HG03521 (cell line): ENCODE results near the gene PGLYRP2.
"Not testable (repeated sequence)": the region's sequence is repeated elsewhere in the genome, so short reads cannot be mapped to it uniquely, and the experiment has no call there.

Experiments used
- ATAC-seq: cut with Tn5 transposase; IDR thresholded peaks from one replicate; pipeline ENCODE4 v1.9.1; 2021; ENCODE audit warnings: mild to moderate bottlenecking, moderate library complexity; ENCODE audit not compliant: unreplicated experiment

PGLYRP2 gene

GRCh38 chr19:15479391-15480345, at the start of gene PGLYRP2:
Gene PGLYRP2 (minus strand): TSS chr19:15479501. CDS start chr19:15479371, 130 bp downstream.
- no peak for ATAC-seq

GRCh38 chr19:15527705-15528104, 48.4 kb upstream of the PGLYRP2 start:
- no peak for ATAC-seq

- ATAC-seq, result no peak
Observed at GRCh38 chr19:15526408-15526807, 47.1 kb upstream of the PGLYRP2 start.

GRCh38 chr19:15525291-15525690, 46.0 kb upstream of the PGLYRP2 start:
- no peak for ATAC-seq

- no peak for ATAC-seq
Observed at GRCh38 chr19:15524781-15525180, 45.5 kb upstream of the PGLYRP2 start.

- ATAC-seq, result no peak
Observed at GRCh38 chr19:15519433-15519976, 40.2 kb upstream of the PGLYRP2 start.

- no peak for ATAC-seq
Observed at GRCh38 chr19:15517778-15518177, 38.5 kb upstream of the PGLYRP2 start.

GRCh38 chr19:15516363-15516762, 37.1 kb upstream of the PGLYRP2 start:
- ATAC-seq, result no peak

GRCh38 chr19:15515227-15515625, 35.9 kb upstream of the PGLYRP2 start:
- not testable (repeated sequence) for ATAC-seq

- no peak for ATAC-seq
Observed at GRCh38 chr19:15511671-15512424, 32.5 kb upstream of the PGLYRP2 start.

- ATAC-seq, result no peak
Observed at GRCh38 chr19:15508035-15508710, 28.9 kb upstream of the PGLYRP2 start, which contains the start of gene CYP4F22. Gene CYP4F22 (plus strand): TSS chr19:15508525. CDS start chr19:15525337, 16,812 bp downstream.

- no peak for ATAC-seq
Observed at GRCh38 chr19:15507068-15508034, 28.1 kb upstream of the PGLYRP2 start.

GRCh38 chr19:15506074-15506571, 26.8 kb upstream of the PGLYRP2 start:
- no peak for ATAC-seq

GRCh38 chr19:15502264-15502663, 23.0 kb upstream of the PGLYRP2 start:
- ATAC-seq, result no peak

GRCh38 chr19:15501596-15501995, 22.3 kb upstream of the PGLYRP2 start:
- ATAC-seq, result no peak

GRCh38 chr19:15498910-15499309, 19.6 kb upstream of the PGLYRP2 start:
- no peak for ATAC-seq

GRCh38 chr19:15498156-15498858, 19.0 kb upstream of the PGLYRP2 start:
- no peak for ATAC-seq

GRCh38 chr19:15495151-15495550, 15.8 kb upstream of the PGLYRP2 start:
- ATAC-seq, result no peak
